Endometrial microvascular endothelial cells (primary cell): Measurements from ENCODE around the gene EPG5. TPM values are rescaled to one million over a fixed set of nuclear protein-coding genes. Genes with fewer than 3 reads are reported as not detected.

Experiments used
- in situ Hi-C: cut with HindIII; loops from 2 replicates; pipeline ENCODE4 v1.10.0; 2017; ENCODE audit warnings: low sequenced_read_pairs, low pct_unique_long_range_greater_than_20kb; ENCODE audit errors: inconsistent ontology term
- total RNA-seq: library from RNA; depleted of rRNA; stranded (reverse); fragments of >200 nt; gene quantifications from one replicate; pipeline ENCODE4 v1.2.3, GENCODE V29; 2015; ENCODE audit errors: inconsistent ontology term

EPG5 gene
- total RNA-seq, 1 donor from 2014 or later: 21.0 TPM

DNA sequence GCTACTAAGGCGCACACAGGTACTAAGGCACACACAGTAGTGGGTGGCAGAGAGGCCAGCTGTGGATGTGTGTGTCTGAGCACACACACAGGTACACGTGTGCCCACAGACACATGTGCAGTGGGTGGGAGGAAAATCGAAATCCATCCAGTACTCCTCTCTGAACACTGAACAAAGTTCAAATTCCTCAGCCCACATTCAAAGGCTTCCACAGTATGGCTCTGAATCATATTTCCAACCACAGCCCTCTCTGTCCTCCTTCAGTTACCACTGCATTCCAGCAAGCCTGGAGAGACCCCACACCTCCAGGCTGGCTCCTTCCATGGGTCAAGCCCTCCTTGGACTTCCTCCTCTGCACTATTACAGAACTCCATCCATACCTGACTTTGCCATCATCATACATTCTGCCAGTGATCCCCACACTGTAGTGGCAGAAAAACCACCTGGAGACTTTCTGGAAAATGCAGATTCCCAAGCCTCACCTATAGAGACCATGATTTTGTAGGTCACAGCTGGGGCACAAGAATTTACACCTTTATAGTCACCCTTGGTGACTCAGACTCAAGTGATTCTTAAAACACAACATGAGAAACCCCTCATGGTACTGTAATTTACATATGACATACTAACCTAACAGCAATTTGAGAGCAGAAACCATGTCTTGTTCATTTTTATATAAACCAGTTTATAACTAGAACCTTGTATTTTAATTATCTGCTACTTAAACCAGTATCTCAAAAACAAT, 31.4 kb downstream of the EPG5 start:
- in situ Hi-C loops: no loop called here

DNA sequence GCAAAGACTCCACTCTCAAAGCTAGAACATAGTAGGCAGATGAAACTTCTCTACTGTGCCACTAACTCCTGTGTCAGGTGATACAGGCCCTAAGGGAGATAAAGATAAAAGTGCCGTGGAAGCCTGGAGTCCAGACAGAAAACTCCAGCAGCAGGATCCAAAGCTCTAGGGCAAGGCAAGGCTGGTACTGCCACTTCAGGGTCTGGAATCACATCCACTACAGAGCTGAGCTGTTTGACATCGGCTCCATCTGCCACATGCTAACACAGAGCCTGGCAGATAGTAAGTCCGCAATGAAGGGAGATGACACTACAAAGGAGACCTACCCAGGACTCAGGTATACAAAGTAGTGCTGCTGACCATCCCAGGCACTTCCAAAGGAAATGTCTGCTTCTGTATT, 34.4 kb downstream of the EPG5 start:
- in situ Hi-C loops: no loop called here

DNA sequence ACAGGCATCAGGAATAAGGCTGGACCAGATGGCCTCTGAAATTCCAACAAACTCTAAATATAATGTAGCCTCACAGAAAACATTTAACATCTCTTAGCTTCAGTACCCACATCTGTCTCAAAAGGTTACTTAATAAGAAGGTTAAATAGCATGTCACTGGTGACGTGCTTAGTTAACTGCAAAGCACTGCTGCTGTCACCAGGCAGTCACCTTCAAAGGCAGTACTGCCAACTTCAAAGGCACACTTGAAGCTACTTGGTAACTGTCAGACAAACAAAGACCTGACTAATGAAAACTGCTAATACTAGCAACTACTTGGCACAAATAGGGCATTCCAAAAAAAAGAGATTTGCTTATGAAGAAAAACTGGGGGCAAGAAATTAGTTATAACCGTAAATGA, 36.2 kb downstream of the EPG5 start:
- in situ Hi-C loops: no loop called here

DNA sequence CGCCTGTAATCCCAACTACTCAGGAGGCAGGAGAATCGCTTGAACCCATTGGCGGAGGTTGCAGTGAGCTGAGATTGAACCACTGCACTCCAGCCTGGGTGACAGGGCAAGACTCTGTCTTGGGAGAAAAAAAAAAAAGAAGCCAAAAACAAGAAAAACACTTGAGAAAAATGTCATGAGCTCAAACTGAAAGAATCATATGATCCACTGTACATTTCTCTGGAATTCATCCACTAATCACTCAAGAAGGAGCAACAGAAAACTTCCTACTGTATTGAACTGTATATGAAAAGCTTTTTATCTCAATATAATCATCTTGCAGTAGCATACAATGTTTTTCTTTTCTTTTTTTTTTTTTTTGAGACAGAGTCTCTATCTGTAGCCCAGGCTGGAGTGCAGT, 40.4 kb downstream of the EPG5 start:
- in situ Hi-C loops: no loop called here

DNA sequence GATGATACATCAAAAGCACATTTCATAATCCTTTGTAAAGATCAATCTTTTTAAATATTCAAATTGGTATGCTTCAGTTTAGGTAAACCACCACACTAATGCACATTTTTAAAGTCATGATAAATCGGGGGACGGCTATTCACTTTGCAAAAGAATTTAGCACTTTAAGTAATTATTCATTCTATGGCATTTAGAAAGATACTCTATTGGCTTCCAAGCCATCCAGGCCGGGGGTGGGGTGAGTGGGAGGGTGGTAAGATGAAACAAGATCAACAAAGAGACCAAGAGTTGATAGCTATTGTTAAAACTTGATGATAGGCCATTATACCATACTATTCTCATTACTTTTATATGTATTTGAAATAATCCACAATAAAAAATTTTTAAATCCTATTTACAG, 41.0 kb downstream of the EPG5 start:
- in situ Hi-C loops: no loop called here

DNA sequence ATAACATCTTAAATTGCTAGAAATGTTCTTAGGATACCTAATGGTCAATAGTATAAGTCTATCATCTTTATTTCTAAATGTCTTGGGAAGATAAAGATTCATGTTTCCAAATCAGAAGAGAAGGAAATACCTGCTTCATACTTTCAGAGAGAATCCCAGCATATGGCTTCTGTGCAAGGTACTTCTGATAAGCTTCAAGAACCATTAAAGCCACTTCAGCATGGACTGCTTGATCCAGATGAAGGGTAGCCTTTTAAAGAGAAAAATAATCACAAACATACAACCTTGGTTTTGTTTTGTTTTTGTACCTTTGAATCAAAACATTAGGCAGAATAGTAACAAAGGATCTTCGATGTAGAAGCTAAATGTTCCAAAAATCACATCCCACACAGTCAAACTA, 44.0 kb downstream of the EPG5 start:
- in situ Hi-C loops: no loop called here

DNA sequence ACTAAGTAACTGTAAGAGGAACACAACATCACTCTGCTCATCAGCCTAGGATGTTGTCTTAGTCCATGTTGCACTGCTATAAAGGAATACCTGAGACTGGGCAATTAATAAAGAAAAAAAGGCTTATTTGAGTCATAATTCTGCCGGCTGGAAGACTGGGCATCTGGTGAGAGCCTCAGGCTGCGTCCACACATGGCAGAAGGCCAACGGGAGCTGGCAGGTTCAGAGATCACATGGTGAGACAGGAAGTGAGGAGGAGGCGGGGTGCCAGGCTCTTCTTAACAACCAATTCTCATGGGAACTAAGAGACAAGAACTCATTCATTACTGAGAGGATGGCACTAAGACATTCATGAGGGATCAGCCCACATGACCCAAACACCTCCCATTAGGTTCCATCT, 46.8 kb downstream of the EPG5 start:
- in situ Hi-C loops: no loop called here

DNA sequence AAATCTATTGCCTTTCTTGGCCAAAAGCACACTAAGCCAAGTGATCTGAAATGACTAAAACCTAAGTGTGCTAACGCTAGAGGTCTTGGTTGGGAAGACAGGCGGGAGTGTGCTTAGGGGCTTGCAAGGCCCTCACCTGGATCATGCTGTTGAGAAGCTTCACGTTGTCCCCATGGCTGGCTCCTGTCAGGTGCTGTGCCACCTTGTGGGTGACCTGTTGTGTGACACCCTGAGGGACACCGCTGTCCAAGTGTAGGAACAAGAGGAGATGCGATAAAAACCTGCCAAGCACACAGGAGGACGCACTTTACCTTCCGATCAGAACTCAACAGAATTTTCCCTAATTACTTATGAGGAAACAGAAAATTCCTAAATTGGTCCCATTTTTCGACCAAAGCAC, 50.8 kb downstream of the EPG5 start:
- in situ Hi-C loops: no loop called here

DNA sequence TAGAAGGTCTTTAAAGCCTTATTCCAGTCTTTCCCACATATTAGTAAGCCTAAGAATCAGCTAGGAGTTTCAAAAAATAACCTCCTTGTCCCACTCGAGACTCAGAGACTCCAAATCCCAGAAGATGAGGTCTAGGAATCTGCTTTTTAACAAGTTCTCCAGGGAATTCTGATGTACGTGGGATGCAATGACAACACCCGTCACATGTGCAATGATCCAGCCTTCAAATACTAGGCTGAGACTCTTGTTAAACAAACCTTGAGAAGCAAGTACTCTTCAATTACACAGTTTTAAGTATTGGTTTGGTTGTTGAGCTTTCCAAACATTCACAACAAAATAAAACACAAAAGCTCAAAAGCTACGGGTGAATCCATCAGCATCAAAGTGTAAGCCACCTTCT, 53.9 kb downstream of the EPG5 start:
- in situ Hi-C loops: no loop called here

DNA sequence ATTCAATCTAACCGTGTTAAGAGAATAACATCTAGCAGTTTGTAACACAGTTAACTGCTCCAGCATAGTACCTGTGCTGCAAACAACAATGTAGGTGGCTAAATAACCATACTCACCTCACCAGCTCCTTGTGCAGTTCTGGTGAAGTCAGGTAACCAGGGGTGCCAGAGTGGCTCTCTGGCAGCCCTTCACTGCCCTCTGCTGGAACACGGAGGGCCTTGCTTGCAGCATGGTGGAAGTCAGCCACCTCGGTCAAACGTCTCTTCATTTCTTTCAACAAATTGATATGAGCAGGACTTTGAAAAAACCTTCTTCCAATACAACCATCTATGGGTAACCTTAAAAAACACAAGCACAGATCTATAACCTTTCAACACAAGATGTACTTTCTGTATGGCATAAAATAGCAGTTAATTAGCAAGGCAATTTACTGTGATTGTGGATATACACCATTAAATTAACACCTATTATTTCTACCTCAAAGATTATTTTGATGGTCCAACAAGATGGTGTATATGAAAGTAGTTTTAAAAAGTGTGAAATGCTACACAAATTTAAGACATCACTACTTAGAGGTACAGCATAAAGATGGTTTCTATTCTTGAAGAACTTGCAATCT, 56.6 kb downstream of the EPG5 start:
- in situ Hi-C loops: no loop called here

DNA sequence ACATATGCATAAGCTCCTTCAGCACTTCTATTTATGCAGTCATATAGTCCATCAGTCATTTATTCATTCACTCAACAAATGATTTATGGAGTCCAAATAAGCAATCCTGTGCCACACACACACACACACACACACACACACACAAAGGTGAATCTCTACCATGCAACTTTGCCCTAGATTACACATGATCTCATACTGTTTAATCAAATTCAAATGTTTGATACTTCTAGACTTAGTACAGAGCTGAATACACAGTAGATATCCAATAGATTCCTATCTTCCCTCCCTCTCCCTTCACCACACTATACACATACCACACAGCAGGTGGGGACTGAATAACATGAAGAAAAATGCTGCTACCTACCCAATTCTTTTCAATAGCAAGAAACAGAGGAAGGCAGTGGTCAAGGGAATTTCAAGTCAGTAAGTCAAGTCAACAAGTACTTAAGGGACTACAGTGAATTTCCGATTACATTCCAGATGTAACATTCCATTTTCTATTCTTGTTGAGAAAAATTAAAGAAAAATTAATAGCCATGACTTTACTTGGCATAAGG, 65.4 kb downstream of the EPG5 start:
- in situ Hi-C loops: no loop called here

DNA sequence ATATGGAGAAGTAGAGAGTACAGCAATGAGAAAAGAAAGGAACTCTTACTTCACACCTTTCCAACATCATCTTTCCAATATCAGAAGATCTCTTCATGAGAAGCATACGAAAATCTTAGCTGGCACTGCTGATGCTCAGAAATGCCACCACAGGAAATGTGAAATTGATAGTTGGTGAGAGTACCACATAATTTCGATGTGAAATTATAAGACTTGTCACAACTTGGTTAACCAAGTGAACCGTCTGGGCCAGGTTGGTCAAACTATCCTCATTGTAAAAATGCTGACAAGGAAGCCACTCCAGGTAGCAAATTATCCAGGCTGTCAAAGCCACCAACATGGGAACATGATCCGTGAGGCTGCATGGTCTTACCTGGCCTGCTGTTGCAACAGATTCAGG, 66.5 kb downstream of the EPG5 start:
- in situ Hi-C loops: no loop called here

DNA sequence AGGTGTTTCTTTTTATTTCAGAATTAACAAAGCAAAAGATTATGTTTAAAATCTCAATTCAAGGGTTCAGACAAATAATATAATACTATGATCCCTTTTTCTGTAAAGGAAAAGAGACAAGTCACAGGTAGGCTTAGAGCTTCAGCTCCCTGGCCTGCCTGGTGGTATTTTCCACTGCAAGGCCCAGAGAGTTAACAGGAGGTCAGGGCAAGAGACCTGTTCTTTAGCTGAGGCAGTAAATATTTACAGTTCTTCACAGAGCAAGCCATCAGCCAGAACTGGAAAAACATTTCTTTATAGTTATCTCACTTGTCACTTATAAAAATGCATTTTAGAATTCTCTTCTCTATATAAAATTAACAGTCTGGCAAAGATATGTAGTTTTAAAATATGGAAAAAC, 70.1 kb downstream of the EPG5 start:
- in situ Hi-C loops: no loop called here

DNA sequence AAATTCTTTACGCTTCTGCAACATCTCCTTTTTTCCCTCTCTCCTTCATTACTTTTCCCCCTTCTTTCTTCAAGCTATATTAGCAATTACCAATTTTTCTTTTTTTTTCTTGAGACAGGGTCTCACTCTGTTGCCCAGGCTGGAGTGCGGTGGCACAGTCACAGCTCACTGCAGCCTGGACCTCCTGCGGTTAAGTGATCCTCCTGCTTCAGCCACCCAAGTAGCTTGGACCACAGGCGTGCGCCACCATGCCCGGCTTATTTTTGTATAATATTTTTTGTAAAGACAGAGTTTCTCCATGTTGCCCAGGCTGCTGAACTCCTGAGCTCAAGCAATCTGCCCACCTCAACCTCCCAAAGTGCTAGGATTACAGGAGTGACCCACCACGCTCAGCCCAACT, 70.7 kb downstream of the EPG5 start:
- in situ Hi-C loops: no loop called here

DNA sequence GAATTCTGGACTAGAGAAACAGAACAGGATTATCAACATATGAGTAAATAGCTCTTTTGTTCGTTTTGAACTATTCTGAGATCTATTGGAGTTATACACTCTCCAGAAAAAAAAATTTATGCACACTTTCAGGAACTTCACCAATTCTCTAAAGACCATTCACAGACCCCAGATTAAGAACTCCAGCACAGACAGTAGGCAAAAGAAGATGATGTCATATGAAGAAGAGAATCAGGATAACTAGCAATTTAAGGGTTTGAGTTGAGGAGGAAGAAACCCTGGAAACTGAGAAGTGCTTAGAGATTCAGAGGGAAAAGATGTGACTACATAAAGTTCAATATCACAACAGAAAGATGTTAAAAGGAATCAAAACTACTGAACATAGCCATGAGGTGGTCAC, 71.8 kb downstream of the EPG5 start:
- in situ Hi-C loops: no loop called here

DNA sequence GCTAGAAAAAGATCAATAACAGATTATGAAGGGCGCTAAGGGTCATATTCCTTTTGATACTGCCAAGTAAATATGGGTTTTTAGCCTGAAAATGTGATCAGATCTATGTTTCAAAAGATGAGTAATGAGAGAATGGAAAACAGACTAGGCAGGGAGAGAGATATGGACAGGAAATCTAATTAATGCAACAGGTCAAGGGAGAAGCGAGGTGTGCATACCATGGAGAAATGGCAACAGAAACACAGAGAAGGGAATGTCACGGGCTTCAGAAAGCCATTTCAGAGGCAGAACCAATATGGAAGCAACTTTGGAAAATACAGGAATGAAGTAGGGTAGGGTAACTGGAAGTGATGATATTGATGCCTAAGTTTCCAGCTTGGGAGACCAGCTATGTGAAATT, 72.3 kb downstream of the EPG5 start:
- in situ Hi-C loops: no loop called here

DNA sequence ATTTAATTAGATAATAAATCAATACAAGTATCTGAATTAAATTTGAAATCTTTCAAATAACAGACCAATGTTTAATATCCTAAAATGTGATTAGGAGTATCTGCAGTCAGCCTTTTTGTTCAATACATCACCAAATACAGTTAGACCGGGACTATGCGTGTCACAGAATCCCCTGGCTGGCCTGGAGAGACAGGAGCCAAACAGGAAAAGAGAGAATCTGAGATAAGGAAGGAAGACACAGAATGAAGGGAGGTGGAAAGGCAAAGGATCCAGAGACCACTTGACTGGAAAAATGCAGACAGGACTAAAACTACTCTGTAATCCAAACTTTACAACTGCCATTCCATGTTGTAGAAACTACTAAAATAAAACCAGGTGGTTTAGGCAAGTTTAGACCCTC, 75.3 kb downstream of the EPG5 start:
- in situ Hi-C loops: no loop called here

DNA sequence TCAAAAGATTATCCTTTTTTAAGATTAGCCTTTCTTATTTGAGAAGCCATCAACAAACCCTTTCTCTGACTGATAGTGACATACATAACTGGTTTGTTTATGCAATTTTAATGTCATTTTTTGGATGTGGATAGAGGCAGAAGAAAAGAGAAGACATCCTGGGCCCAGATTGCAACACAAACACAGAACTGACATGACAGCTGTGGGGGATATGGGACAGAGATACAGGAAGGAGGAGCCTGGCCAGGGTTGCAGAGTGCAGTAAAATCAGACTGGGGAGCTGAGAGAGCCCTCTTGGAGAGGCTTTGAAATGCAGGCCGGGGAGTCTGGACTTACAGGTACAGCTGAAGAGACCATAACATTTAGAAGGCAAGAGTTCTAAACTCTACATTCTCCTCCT, 76.5 kb downstream of the EPG5 start:
- in situ Hi-C loops: no loop called here

DNA sequence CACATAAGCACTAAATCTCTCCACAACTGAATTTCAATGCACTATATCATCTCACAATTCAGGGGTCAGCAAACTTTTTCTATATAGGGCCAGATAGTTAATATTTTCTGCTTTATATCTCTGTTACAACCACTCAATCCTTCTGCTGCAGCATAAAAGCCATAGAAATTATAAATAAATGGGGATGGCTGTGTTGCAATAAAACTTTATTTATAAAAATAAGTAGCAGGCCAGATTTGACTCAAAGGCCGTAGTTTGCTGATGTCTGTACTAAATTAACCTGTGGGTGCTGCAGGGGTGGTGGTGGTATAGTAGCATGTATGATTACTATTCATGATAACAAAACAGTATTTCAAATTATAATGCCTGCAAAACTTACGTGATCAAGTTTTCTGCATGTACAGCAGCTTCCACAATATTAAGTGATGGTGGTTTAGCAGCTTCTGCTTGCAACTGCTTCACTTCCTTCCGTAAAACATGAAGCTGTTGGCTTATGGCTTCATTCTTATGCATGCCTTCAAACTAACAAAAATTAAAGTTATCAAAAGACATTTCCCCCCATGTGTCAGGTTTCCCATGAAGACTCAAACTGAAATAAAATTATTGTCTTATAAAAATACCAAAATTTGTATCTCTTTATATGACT, 77.6 kb downstream of the EPG5 start:
- in situ Hi-C loops: no loop called here

DNA sequence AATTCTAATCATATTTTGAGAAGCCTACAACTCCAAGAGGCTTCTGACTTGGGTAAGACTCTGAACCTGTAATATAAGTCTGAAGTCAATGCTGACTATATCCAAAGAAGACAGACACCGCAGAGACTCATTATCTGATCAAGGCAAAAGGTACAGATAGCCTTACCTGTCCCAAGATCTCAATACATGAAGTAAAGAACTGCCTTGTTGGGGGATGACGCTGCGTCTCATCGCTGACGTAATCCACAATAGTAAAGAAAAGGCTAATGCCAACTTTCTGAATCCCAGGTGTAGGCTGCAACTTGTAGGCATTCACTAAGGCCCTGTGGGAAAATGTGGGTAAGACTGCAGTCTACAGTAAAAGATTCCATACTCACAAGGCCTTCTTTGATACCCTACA, 79.5 kb downstream of the EPG5 start:
- in situ Hi-C loops: no loop called here
